ENCODE data around the gene CRTAP. TPM values are rescaled to one million over a fixed set of nuclear protein-coding genes. Genes with fewer than 3 reads are reported as not detected.
"Not testable (repeated sequence)": the region's sequence is repeated elsewhere in the genome, so short reads cannot be mapped to it uniquely, and the experiment has no call there.

Gene CRTAP
- total RNA-seq, 1 experiment from 2014 or later = 256 TPM

- no peak for DNase-seq (ENCODE audit: low read depth)
Observed at GRCh38 chr3:33139996-33140395, 26.2 kb downstream of the CRTAP start.

- DNase-seq (ENCODE audit: low read depth) = no peak
Observed at GRCh38 chr3:33141006-33141405, 27.2 kb downstream of the CRTAP start.

- peak; percentile 29 for DNase-seq (ENCODE audit: low read depth)
Observed at GRCh38 chr3:33144433-33144832, 30.6 kb downstream of the CRTAP start.

- peak; percentile 29 for DNase-seq (ENCODE audit: low read depth)
Observed at GRCh38 chr3:33145221-33145900, 31.5 kb downstream of the CRTAP start.

- no peak for DNase-seq (ENCODE audit: low read depth)
Observed at GRCh38 chr3:33145901-33146580, 32.2 kb downstream of the CRTAP start.

- peak; percentile 45 for DNase-seq (ENCODE audit: low read depth)
Observed at GRCh38 chr3:33146791-33147445, 33.1 kb downstream of the CRTAP start.

- DNase-seq (ENCODE audit: low read depth) = no peak
Observed at GRCh38 chr3:33149342-33149741, 35.5 kb downstream of the CRTAP start.

- DNase-seq (ENCODE audit: low read depth) = no peak
Observed at GRCh38 chr3:33152363-33153360, 38.8 kb downstream of the CRTAP start.

- DNase-seq (ENCODE audit: low read depth) = no peak
Observed at GRCh38 chr3:33153782-33154181, 40.0 kb downstream of the CRTAP start.

GRCh38 chr3:33155301-33155700 is 41.5 kb downstream of the CRTAP start:
- DNase-seq (ENCODE audit: low read depth) = no peak

GRCh38 chr3:33159234-33159633 is 45.4 kb downstream of the CRTAP start:
- no peak for DNase-seq (ENCODE audit: low read depth)

GRCh38 chr3:33159981-33160380 is 46.2 kb downstream of the CRTAP start:
- DNase-seq (ENCODE audit: low read depth) = no peak

GRCh38 chr3:33162621-33163020 is 48.8 kb downstream of the CRTAP start:
- not testable (repeated sequence) for DNase-seq (ENCODE audit: low read depth)

- no peak for DNase-seq (ENCODE audit: low read depth)
Observed at GRCh38 chr3:33165372-33165771, 51.6 kb downstream of the CRTAP start.

- DNase-seq (ENCODE audit: low read depth) = no peak
Observed at GRCh38 chr3:33166095-33166494, 52.3 kb downstream of the CRTAP start.

GRCh38 chr3:33167284-33167683 is 53.5 kb downstream of the CRTAP start:
- DNase-seq (ENCODE audit: low read depth) = no peak

GRCh38 chr3:33167716-33168336 is 54.0 kb downstream of the CRTAP start:
- DNase-seq (ENCODE audit: low read depth) = no peak

- DNase-seq (ENCODE audit: low read depth) = no peak
Observed at GRCh38 chr3:33170531-33170930, 56.7 kb downstream of the CRTAP start.

- no peak for DNase-seq (ENCODE audit: low read depth)
Observed at GRCh38 chr3:33171580-33171979, 57.8 kb downstream of the CRTAP start.

GRCh38 chr3:33173103-33173502 is 59.3 kb downstream of the CRTAP start:
- no peak for DNase-seq (ENCODE audit: low read depth)

GRCh38 chr3:33173672-33174071 is 59.9 kb downstream of the CRTAP start:
- DNase-seq (ENCODE audit: low read depth) = no peak

Measured in RPMI7951 (cell line).